Uterus (tissue), 2 donors: ENCODE measurements around the gene CFAP107.

ENCODE experiments used
- CTCF ChIP-seq, 4 experiments: fragments of 200-600 bp in 2 of 4; fragments of 450-650 bp in 2 of 4; sonication (generic) in 2 of 4; IDR thresholded peaks; one replicate each; pipeline ENCODE4 v1.5.1; 2016 to 2019; ENCODE audit warnings: antibody characterized with exemption in 4 of 4, mild to moderate bottlenecking in 2 of 4, moderate library complexity in 1 of 4
- POLR2A ChIP-seq, 2 donors: fragments of 450-650 bp; IDR thresholded peaks; one replicate each; pipeline ENCODE4 v1.6.1; 2016; ENCODE audit warnings: antibody characterized with exemption in 2 of 2, mild to moderate bottlenecking in 1 of 2, moderate library complexity in 1 of 2

DNA sequence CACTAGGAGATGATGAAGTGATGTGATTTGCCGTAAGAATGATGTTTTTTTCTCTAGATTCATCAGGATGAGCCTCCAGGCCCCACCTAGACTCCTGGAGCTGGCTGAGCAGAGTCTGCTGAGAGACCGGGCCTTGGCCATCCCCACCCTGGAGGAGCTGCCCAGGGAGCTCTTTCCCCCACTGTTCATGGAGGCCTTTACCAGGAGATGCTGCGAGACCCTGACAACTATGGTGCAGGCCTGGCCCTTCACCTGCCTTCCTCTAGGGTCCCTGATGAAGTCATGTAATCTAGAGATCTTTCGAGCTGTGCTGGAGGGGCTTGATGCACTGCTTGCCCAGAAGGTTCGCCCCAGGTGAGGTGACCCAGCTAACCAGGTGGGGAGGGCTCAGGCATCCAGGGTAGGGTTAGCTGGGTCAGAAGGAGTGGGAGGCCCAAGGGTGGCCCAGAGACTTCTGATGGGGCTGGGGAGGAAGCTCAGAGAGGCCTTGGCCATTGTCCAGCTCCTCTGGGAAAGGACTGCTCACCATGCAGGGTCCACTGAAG is 28.9 kb downstream of the CFAP107 start:
- TF ChIP-seq POLR2A (IDR thresholded peaks at IDR 0.05) (no peak), CTCF (IDR thresholded peaks at IDR 0.05) (no peak)
